Ishikawa (cell line): Measurements from ENCODE around the gene DIAPH3.

Source experiments
- CEBPB ChIP-seq: IDR thresholded peaks from 2 replicates; pipeline ENCODE4 v1.6.1; 2012
- CREB1 ChIP-seq: IDR thresholded peaks from 2 replicates; pipeline ENCODE4 v1.6.1; 2012; ENCODE audit warnings: low read depth
- EGR1 ChIP-seq: IDR thresholded peaks from 2 replicates; pipeline ENCODE4 v1.6.1; 2012
- EP300 ChIP-seq: IDR thresholded peaks from 2 replicates; pipeline ENCODE4 v1.6.1; 2012; ENCODE audit warnings: borderline replicate concordance
- FOXM1 ChIP-seq: IDR thresholded peaks from 2 replicates; pipeline ENCODE4 v1.6.1; 2012; ENCODE audit warnings: low read depth, borderline replicate concordance
- MAX ChIP-seq: IDR thresholded peaks from 2 replicates; pipeline ENCODE4 v1.6.1; 2012
- NFIC ChIP-seq: IDR thresholded peaks from 2 replicates; pipeline ENCODE4 v1.6.1; 2012
- RAD21 ChIP-seq: IDR thresholded peaks from 2 replicates; pipeline ENCODE4 v1.6.1; 2012; ENCODE audit warnings: low read depth
- REST ChIP-seq: IDR thresholded peaks from 2 replicates; pipeline ENCODE4 v1.6.1; 2012; ENCODE audit warnings: low read depth, mild to moderate bottlenecking
- TAF1 ChIP-seq: IDR thresholded peaks from 2 replicates; pipeline ENCODE4 v1.6.1; 2012; ENCODE audit warnings: low read depth, mild to moderate bottlenecking
- TCF12 ChIP-seq: IDR thresholded peaks from 2 replicates; pipeline ENCODE4 v1.6.1; 2012; ENCODE audit warnings: low read depth
- TEAD4 ChIP-seq: IDR thresholded peaks from 2 replicates; pipeline ENCODE4 v1.6.1; 2012
- USF1 ChIP-seq: IDR thresholded peaks from 2 replicates; pipeline ENCODE4 v1.6.1; 2012
- YY1 ChIP-seq: IDR thresholded peaks from 2 replicates; pipeline ENCODE4 v1.6.1; 2012; ENCODE audit warnings: low read depth
- ZBTB7A ChIP-seq: IDR thresholded peaks from 2 replicates; pipeline ENCODE4 v1.6.1; 2012; ENCODE audit warnings: low read depth

Gene DIAPH3

GRCh38 chr13:60114499-60115028 lies 49.2 kb downstream of the DIAPH3 start:
- TF ChIP-seq EP300 (no peak), REST (no peak), MAX (no peak), EGR1 (no peak), NFIC (no peak), FOXM1 (no peak), USF1 (no peak), YY1 (no peak), RAD21 (no peak), TAF1 (no peak), TEAD4 (no peak)

- TF ChIP-seq RAD21 (no peak), TCF12 (no peak)
Measured at GRCh38 chr13:60112771-60113170, 51.0 kb downstream of the DIAPH3 start.

- TF ChIP-seq USF1 (no peak), MAX (no peak), NFIC (no peak), TEAD4 (no peak), RAD21 (no peak), REST (no peak), TAF1 (no peak), TCF12 (no peak), YY1 (no peak), CREB1 (no peak), FOXM1 (no peak), ZBTB7A (no peak)
Measured at GRCh38 chr13:60111691-60112090, 52.0 kb downstream of the DIAPH3 start.

GRCh38 chr13:60109285-60109684 lies 54.4 kb downstream of the DIAPH3 start:
- TF ChIP-seq EP300 = no peak
- no peak for TF ChIP-seq MAX

- TF ChIP-seq MAX = no peak
- no peak for TF ChIP-seq EGR1
- no peak for TF ChIP-seq NFIC
- no peak for TF ChIP-seq ZBTB7A
- no peak for TF ChIP-seq EP300
- TF ChIP-seq CEBPB = no peak
- no peak for TF ChIP-seq REST
Measured at GRCh38 chr13:60108589-60108988, 55.1 kb downstream of the DIAPH3 start.
